ENCODE data around the gene GPSM1. TPM values are rescaled to one million over a fixed set of nuclear protein-coding genes. Genes with fewer than 3 reads are reported as not detected.
"Not testable (repeated sequence)": the region's sequence is repeated elsewhere in the genome, so short reads cannot be mapped to it uniquely, and the experiment has no call there.

The GPSM1 gene
- polyA plus RNA-seq, 1 of the 3 experiments (the other 2 are of a cell fraction): 26.7 TPM

- no peak overlapping the region for H3K4me3 ChIP-seq (ENCODE audit: low read depth in 2 of 2, low read length in 1 of 2)
- CTCF ChIA-PET: interaction anchor here (0.6 to 1.3 kb wide), 3 partner anchors 14 to 1133 kb away, joined by 3 to 5 read pairs (median 3); partner anchors contain the start of gene DNLZ
Observed at GRCh38 chr9:136405481-136405880, 78.1 kb downstream of the GPSM1 start.

DNA sequence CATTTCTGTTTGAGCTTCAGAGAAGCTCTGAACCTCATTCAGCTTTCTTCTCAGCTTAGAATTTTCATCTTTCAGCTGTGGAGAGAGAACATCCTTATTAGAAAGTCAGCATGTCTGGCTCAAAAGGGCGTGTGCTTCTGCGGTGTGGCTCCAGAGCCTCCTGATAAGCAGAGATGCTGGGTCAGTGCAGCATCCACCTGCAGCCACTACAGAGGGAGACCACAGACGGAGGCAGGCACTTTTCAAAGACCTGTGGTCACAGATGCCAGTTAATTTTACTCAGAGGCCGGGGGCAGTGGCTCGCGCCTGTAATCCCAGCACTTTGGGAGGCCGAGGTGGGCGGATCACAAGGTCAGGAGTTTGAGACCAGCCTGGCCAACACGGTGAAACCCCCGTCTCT is 78.6 kb downstream of the GPSM1 start:
- H3K4me2 ChIP-seq; H2AFZ ChIP-seq (ENCODE audit: low read depth); H3K9me3 ChIP-seq; H3K27me3 ChIP-seq (ENCODE audit: insufficient read depth); H4K20me1 ChIP-seq (ENCODE audit: insufficient read depth); H3K27ac ChIP-seq (ENCODE audit: low read depth in 2 of 2, low read length in 1 of 2); POLR2A ChIA-PET; DNase-seq; H3K9me2 ChIP-seq; H3K4me3 ChIP-seq (ENCODE audit: low read depth in 2 of 2, low read length in 1 of 2); H3K9ac ChIP-seq: not testable (repeated sequence)
- CTCF ChIA-PET: interaction anchor here (1.0 to 1.3 kb wide), 2 partner anchors 14 to 42 kb away, joined by 3 to 5 read pairs; partner anchors contain the start of gene DNLZ
- Histone ChIP-seq H3F3A (replicated peaks; ENCODE audit: insufficient read depth) (peaks cover 15% of the 10 kb centered on the region), H3K36me3 (replicated peaks in 1 of 2; ENCODE audit: control insufficient read depth in 1 of 2, insufficient read depth in 2 of 2, low read length in 1 of 2) (peaks cover 13 to 58% of the 10 kb centered on the region in 2 experiments), H3K79me2 (ENCODE audit: insufficient read depth) (peaks cover 28% of the 10 kb centered on the region), H3K4me1 (ENCODE audit: control insufficient read depth in 1 of 2, insufficient read depth in 2 of 2, low read depth in 1 of 2, low read length in 1 of 2) (peaks cover 11% of the 10 kb centered on the region in 2 experiments; a peak in 3 of 4 replicates)
- 96% methylated on average over 8 of the region's 10 CpGs for WGBS (ENCODE audit: low lambda C conversion rate)

More at GRCh38 chr9:136405481-136405880, 78.1 kb downstream of the GPSM1 start:
- Histone ChIP-seq H2AFZ (ENCODE audit: low read depth) (no peak overlapping the region), H3K4me2 (no peak overlapping the region), H3K36me3 (replicated peaks in 1 of 2; ENCODE audit: control insufficient read depth in 1 of 2, insufficient read depth in 2 of 2, low read length in 1 of 2) (peaks cover 13 to 58% of the 10 kb centered on the region in 2 experiments), H3K9me3 (no peaks in the 10 kb centered on the region), H3K27ac (ENCODE audit: low read depth in 2 of 2, low read length in 1 of 2) (no peak overlapping the region), H4K20me1 (ENCODE audit: insufficient read depth) (no peaks in the 10 kb centered on the region), H3K27me3 (ENCODE audit: insufficient read depth) (no peaks in the 10 kb centered on the region), H3K79me2 (ENCODE audit: insufficient read depth) (peaks cover 24% of the 10 kb centered on the region), H3K9ac (no peak overlapping the region), H3F3A (replicated peaks; ENCODE audit: insufficient read depth) (peaks cover 19% of the 10 kb centered on the region), H3K9me2 (no peaks in the 10 kb centered on the region), H3K4me1 (ENCODE audit: control insufficient read depth in 1 of 2, insufficient read depth in 2 of 2, low read depth in 1 of 2, low read length in 1 of 2) (peaks cover 11 to 14% of the 10 kb centered on the region in 2 experiments; a peak in 3 of 4 replicates)
- POLR2A ChIA-PET: no interaction called here
- no peak for DNase-seq
- 91% methylated on average over 7 of the region's 7 CpGs for WGBS (ENCODE audit: low lambda C conversion rate)
- TF ChIP-seq TEAD4 (IDR thresholded peaks at IDR 0.05; ENCODE audit: borderline replicate concordance, insufficient read depth): no peak
- TF ChIP-seq, protein P1, sequence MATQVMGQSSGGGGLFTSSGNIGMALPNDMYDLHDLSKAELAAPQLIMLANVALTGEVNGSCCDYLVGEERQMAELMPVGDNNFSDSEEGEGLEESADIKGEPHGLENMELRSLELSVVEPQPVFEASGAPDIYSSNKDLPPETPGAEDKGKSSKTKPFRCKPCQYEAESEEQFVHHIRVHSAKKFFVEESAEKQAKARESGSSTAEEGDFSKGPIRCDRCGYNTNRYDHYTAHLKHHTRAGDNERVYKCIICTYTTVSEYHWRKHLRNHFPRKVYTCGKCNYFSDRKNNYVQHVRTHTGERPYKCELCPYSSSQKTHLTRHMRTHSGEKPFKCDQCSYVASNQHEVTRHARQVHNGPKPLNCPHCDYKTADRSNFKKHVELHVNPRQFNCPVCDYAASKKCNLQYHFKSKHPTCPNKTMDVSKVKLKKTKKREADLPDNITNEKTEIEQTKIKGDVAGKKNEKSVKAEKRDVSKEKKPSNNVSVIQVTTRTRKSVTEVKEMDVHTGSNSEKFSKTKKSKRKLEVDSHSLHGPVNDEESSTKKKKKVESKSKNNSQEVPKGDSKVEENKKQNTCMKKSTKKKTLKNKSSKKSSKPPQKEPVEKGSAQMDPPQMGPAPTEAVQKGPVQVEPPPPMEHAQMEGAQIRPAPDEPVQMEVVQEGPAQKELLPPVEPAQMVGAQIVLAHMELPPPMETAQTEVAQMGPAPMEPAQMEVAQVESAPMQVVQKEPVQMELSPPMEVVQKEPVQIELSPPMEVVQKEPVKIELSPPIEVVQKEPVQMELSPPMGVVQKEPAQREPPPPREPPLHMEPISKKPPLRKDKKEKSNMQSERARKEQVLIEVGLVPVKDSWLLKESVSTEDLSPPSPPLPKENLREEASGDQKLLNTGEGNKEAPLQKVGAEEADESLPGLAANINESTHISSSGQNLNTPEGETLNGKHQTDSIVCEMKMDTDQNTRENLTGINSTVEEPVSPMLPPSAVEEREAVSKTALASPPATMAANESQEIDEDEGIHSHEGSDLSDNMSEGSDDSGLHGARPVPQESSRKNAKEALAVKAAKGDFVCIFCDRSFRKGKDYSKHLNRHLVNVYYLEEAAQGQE (IDR thresholded peaks at IDR 0.05; ENCODE audit: low read depth, low read length): no peak

DNA sequence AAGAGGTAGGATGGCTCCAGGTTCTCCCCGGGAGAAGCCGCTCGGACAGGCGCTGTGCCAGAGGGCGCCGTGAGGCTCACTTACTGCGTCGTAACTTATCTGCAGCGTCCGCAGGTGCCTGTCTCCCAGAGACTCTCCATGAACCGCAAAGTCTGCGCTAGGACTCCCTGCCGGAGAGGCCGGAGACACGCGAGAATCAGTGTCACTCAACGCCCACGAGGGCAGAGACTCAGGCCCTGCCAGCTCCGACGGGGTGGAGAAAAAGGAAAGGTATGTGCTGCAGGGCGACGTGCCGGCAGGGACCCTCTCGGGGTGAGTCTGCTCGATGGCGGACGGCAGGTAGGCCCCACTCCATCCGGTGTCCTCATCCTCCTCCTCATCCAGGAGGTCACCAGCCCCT is 79.7 kb downstream of the GPSM1 start:
- H3K27me3 ChIP-seq (ENCODE audit: insufficient read depth); H3K9me2 ChIP-seq; DNase-seq; H2AFZ ChIP-seq (ENCODE audit: low read depth); H4K20me1 ChIP-seq (ENCODE audit: insufficient read depth); POLR2A ChIA-PET; H3K4me3 ChIP-seq (ENCODE audit: low read depth in 2 of 2, low read length in 1 of 2); H3K9ac ChIP-seq; H3K27ac ChIP-seq (ENCODE audit: low read depth in 2 of 2, low read length in 1 of 2); H3K9me3 ChIP-seq; CTCF ChIA-PET; H3K4me2 ChIP-seq: not testable (repeated sequence)
- Histone ChIP-seq H3K79me2 (ENCODE audit: insufficient read depth) (peaks cover 40% of the 10 kb centered on the region), H3K36me3 (replicated peaks in 1 of 2; ENCODE audit: control insufficient read depth in 1 of 2, insufficient read depth in 2 of 2, low read length in 1 of 2) (peaks cover 14 to 54% of the 10 kb centered on the region in 2 experiments), H3K4me1 (ENCODE audit: control insufficient read depth in 1 of 2, insufficient read depth in 2 of 2, low read depth in 1 of 2, low read length in 1 of 2) (peaks cover 16 to 22% of the 10 kb centered on the region in 2 experiments), H3F3A (replicated peaks; ENCODE audit: insufficient read depth) (peaks cover 10% of the 10 kb centered on the region)
- WGBS (ENCODE audit: low lambda C conversion rate): 95% methylated on average over 17 of the region's 28 CpGs

Data from SK-N-SH (cell line).